Transverse colon (tissue), 4 donors: Measurements from ENCODE around the gene PRRX2.

Source experiments
- CTCF ChIP-seq, 5 experiments: fragments of 200-600 bp in 3 of 5; fragments of 450-650 bp in 2 of 5; sonication (generic) in 3 of 5; IDR thresholded peaks; 1 replicate in 2 of 5; 2 replicates in 3 of 5; pipeline ENCODE4 v1.5.1; 2016 to 2017; ENCODE audit warnings: antibody characterized with exemption in 5 of 5, inconsistent platforms in 3 of 5, mild to moderate bottlenecking in 2 of 5, moderate library complexity in 1 of 5
- EP300 ChIP-seq: sonication (generic); formaldehyde crosslinking; IDR thresholded peaks from one replicate; pipeline ENCODE4 v1.6.1; 2017; ENCODE audit warnings: antibody characterized with exemption, low read depth
- POLR2A ChIP-seq: fragments of 450-650 bp; IDR thresholded peaks from one replicate; pipeline ENCODE4 v1.6.1; 2016; ENCODE audit warnings: antibody characterized with exemption, mild to moderate bottlenecking, moderate library complexity
- POLR2AphosphoS5 ChIP-seq, 3 donors: sonication (generic); formaldehyde crosslinking; IDR thresholded peaks; one replicate each; pipeline ENCODE4 v1.6.1; 2016; ENCODE audit warnings: antibody characterized with exemption in 3 of 3

GRCh38 chr9:129765764-129766317 is 100.4 kb downstream of the PRRX2 start:
- no peak for TF ChIP-seq POLR2AphosphoS5 (IDR thresholded peaks at IDR 0.05)
- TF ChIP-seq CTCF (IDR thresholded peaks at IDR 0.05), result no peak
- TF ChIP-seq POLR2A, result no peak
- no peak for TF ChIP-seq EP300
